ENCODE results near the gene PTPN6. TPM values are rescaled to one million over a fixed set of nuclear protein-coding genes. Genes with fewer than 3 reads are reported as not detected.

PTPN6 gene
- polyA plus RNA-seq, 1 donor from 2014 or later = not detected

GRCh38 chr12:6965026-6965661 lies 14.0 kb downstream of the PTPN6 start:
- Histone ChIP-seq H3K27me3 (ENCODE audit: insufficient read depth, low read depth, low read length) (no peaks in the 10 kb centered on the region), H2AFZ (ENCODE audit: low read depth, low read length) (no peak overlapping the region), H3F3A (ENCODE audit: insufficient read depth, low read length, poor library complexity, severe bottlenecking) (no peaks in the 10 kb centered on the region), H3K9me3 (ENCODE audit: low read length) (no peaks in the 10 kb centered on the region), H3K4me2 (ENCODE audit: low read length) (no peak overlapping the region), H3K36me3 (ENCODE audit: insufficient read depth, low read length) (no peaks in the 10 kb centered on the region), H4K20me1 (ENCODE audit: insufficient read depth) (no peaks in the 10 kb centered on the region), H3K27ac (ENCODE audit: low read length) (no peak overlapping the region), H3K9ac (ENCODE audit: low read length) (no peak overlapping the region), H3K9me2 (ENCODE audit: insufficient read depth, low read length) (no peaks in the 10 kb centered on the region), H3K4me3 (ENCODE audit: low read length) (no peak overlapping the region), H3K79me2 (replicated peaks; ENCODE audit: insufficient read depth, low read length) (peaks cover 13% of the 10 kb centered on the region)
- TF ChIP-seq MXI1 (conservative IDR thresholded peaks at IDR 0.05; ENCODE audit: poor library complexity, severe bottlenecking) (peak; percentile 84), SMC3 (conservative IDR thresholded peaks at IDR 0.05; ENCODE audit: poor library complexity) (peak; percentile 90), RAD21 (conservative IDR thresholded peaks at IDR 0.05) (peak; percentile 71), TAF1 (IDR thresholded peaks at IDR 0.05; ENCODE audit: low read depth) (no peak), EZH2 (IDR thresholded peaks at IDR 0.05; ENCODE audit: borderline replicate concordance, insufficient read depth, low read length, poor library complexity, severe bottlenecking) (no peak), POLR2AphosphoS5 (IDR thresholded peaks at IDR 0.05) (no peak), CTCF (IDR thresholded peaks at IDR 0.05; ENCODE audit: poor library complexity, severe bottlenecking) (peak; percentile 81)

GRCh38 chr12:6965714-6966113 lies 14.6 kb downstream of the PTPN6 start:
- H3K27ac ChIP-seq (ENCODE audit: low read length) = no peak overlapping the region
- H2AFZ ChIP-seq (ENCODE audit: low read depth, low read length) = no peak overlapping the region
- no peaks in the 10 kb centered on the region for H3K9me3 ChIP-seq (ENCODE audit: low read length)
- H3K4me3 ChIP-seq (ENCODE audit: low read length) = no peak overlapping the region
- peaks cover 15% of the 10 kb centered on the region for H3K79me2 ChIP-seq (replicated peaks; ENCODE audit: insufficient read depth, low read length)
- H3F3A ChIP-seq (ENCODE audit: insufficient read depth, low read length, poor library complexity, severe bottlenecking) = no peaks in the 10 kb centered on the region
- no peaks in the 10 kb centered on the region for H3K36me3 ChIP-seq (ENCODE audit: insufficient read depth, low read length)
- no peak overlapping the region for H3K9ac ChIP-seq (ENCODE audit: low read length)
- no peaks in the 10 kb centered on the region for H3K27me3 ChIP-seq (ENCODE audit: insufficient read depth, low read depth, low read length)
- H4K20me1 ChIP-seq (ENCODE audit: insufficient read depth) = no peaks in the 10 kb centered on the region
- H3K4me2 ChIP-seq (ENCODE audit: low read length) = no peak overlapping the region
- no peaks in the 10 kb centered on the region for H3K9me2 ChIP-seq (ENCODE audit: insufficient read depth, low read length)
- TF ChIP-seq EP300 (conservative IDR thresholded peaks at IDR 0.05; ENCODE audit: poor library complexity, severe bottlenecking) (no peak), EZH2 (IDR thresholded peaks at IDR 0.05; ENCODE audit: borderline replicate concordance, insufficient read depth, low read length, poor library complexity, severe bottlenecking) (no peak), RAD21 (conservative IDR thresholded peaks at IDR 0.05) (no peak), TAF1 (IDR thresholded peaks at IDR 0.05; ENCODE audit: low read depth) (no peak), SMC3 (conservative IDR thresholded peaks at IDR 0.05; ENCODE audit: poor library complexity) (no peak), MXI1 (conservative IDR thresholded peaks at IDR 0.05; ENCODE audit: poor library complexity, severe bottlenecking) (no peak), POLR2AphosphoS5 (IDR thresholded peaks at IDR 0.05) (no peak), REST (IDR thresholded peaks at IDR 0.05; ENCODE audit: borderline replicate concordance) (no peak), CTCF (IDR thresholded peaks at IDR 0.05; ENCODE audit: poor library complexity, severe bottlenecking) (no peak)
